Measurements from ENCODE around the gene FOXN3. TPM values are rescaled to one million over a fixed set of nuclear protein-coding genes. Genes with fewer than 3 reads are reported as not detected.
"Not testable (repeated sequence)": the region's sequence is repeated elsewhere in the genome, so short reads cannot be mapped to it uniquely, and the experiment has no call there.

Gene FOXN3
- polyA plus RNA-seq, 1 experiment: 46.5 TPM

- Histone ChIP-seq H3K9me3 (ENCODE audit: control insufficient read depth, insufficient read depth, low read length) (no peaks in the 10 kb centered on the region), H3K27me3 (ENCODE audit: control insufficient read depth, insufficient read depth, low read length) (no peaks in the 10 kb centered on the region), H3K27ac (ENCODE audit: low read depth, low read length) (no peak overlapping the region), H3K4me3 (ENCODE audit: low read depth, low read length) (no peak overlapping the region)
- POLR2A ChIA-PET: no interaction called here
- CTCF ChIA-PET: no interaction called here
- DNase-seq (ENCODE audit: low read depth, low spot score): no peak
- TF ChIP-seq, protein P1, sequence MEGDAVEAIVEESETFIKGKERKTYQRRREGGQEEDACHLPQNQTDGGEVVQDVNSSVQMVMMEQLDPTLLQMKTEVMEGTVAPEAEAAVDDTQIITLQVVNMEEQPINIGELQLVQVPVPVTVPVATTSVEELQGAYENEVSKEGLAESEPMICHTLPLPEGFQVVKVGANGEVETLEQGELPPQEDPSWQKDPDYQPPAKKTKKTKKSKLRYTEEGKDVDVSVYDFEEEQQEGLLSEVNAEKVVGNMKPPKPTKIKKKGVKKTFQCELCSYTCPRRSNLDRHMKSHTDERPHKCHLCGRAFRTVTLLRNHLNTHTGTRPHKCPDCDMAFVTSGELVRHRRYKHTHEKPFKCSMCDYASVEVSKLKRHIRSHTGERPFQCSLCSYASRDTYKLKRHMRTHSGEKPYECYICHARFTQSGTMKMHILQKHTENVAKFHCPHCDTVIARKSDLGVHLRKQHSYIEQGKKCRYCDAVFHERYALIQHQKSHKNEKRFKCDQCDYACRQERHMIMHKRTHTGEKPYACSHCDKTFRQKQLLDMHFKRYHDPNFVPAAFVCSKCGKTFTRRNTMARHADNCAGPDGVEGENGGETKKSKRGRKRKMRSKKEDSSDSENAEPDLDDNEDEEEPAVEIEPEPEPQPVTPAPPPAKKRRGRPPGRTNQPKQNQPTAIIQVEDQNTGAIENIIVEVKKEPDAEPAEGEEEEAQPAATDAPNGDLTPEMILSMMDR (IDR thresholded peaks at IDR 0.05; ENCODE audit: low read depth, low read length): no peak
These were observed 256.6 kb downstream of the FOXN3 start for GRCh38 chr14:89160437-89160836.

GRCh38 chr14:89158701-89159100 lies 258.3 kb downstream of the FOXN3 start:
- ChIA-PET POLR2A (no interaction called here), CTCF (no interaction called here)
- TF ChIP-seq, protein P1 (IDR thresholded peaks at IDR 0.05; ENCODE audit: low read depth, low read length): no peak
- no peak for DNase-seq (ENCODE audit: low read depth, low spot score)
- Histone ChIP-seq H3K9me3 (ENCODE audit: control insufficient read depth, insufficient read depth, low read length) (no peaks in the 10 kb centered on the region), H3K27me3 (ENCODE audit: control insufficient read depth, insufficient read depth, low read length) (no peaks in the 10 kb centered on the region), H3K4me3 (ENCODE audit: low read depth, low read length) (no peak overlapping the region), H3K27ac (ENCODE audit: low read depth, low read length) (no peak overlapping the region)

DNA sequence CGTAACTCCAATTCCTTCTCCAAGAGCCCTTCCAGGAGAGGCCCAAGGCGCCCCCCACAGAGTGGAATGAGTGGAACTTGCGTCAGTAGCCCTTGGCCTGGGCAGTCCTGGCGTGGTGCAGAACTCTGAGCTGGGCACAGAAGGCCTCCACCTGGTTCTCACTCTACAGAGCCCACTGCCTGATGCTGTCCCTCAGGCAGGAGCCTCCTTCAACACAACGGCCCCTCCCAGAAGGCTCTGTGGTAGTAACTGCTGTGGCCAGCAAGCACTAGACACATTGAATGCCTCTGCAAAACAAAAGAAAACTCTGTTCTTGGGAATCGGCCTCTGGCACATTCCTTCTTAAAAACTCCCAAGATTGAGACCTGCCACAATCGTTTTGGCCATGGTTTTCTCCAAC lies 258.9 kb downstream of the FOXN3 start:
- POLR2A ChIA-PET; CTCF ChIA-PET; DNase-seq (ENCODE audit: low read depth, low spot score); H3K27me3 ChIP-seq (ENCODE audit: control insufficient read depth, insufficient read depth, low read length); H3K4me3 ChIP-seq (ENCODE audit: low read depth, low read length); H3K27ac ChIP-seq (ENCODE audit: low read depth, low read length); H3K9me3 ChIP-seq (ENCODE audit: control insufficient read depth, insufficient read depth, low read length): not testable (repeated sequence)

DNA sequence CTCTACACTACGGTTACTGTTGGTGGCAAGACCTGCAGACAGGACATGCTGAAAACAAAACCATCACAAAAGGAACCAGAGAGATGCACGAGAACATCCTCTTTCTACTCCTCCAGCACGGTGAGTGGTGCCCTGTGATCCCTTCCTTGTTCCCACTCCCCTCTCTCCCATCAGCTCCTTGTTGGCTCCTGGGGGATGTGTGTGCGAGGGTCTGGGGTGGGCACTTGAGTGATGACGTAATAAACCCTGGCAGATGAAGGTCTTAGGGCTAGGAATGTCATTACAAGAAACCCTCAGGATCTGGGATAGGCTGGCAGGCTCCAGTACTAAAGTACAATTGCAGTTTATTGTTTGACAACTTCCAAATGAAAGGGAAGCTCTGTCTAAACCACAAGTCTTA lies 261.5 kb downstream of the FOXN3 start:
- no peak for DNase-seq (ENCODE audit: low read depth, low spot score)
- TF ChIP-seq, protein P1 (IDR thresholded peaks at IDR 0.05; ENCODE audit: low read depth, low read length): no peak
- H3K4me3 ChIP-seq (ENCODE audit: low read depth, low read length): no peak overlapping the region
- CTCF ChIA-PET: interaction anchor here (0.6 kb wide), 1 partner anchor 21 kb away, joined by 4 read pairs; no protein-coding TSS in a partner anchor
- H3K27ac ChIP-seq (ENCODE audit: low read depth, low read length): no peak overlapping the region
- POLR2A ChIA-PET: no interaction called here
- H3K27me3 ChIP-seq (ENCODE audit: control insufficient read depth, insufficient read depth, low read length): no peaks in the 10 kb centered on the region
- no peaks in the 10 kb centered on the region for H3K9me3 ChIP-seq (ENCODE audit: control insufficient read depth, insufficient read depth, low read length)

GRCh38 chr14:89151693-89152092 lies 265.3 kb downstream of the FOXN3 start:
- CTCF ChIA-PET; H3K9me3 ChIP-seq (ENCODE audit: control insufficient read depth, insufficient read depth, low read length); DNase-seq (ENCODE audit: low read depth, low spot score); POLR2A ChIA-PET; H3K27ac ChIP-seq (ENCODE audit: low read depth, low read length); H3K4me3 ChIP-seq (ENCODE audit: low read depth, low read length); H3K27me3 ChIP-seq (ENCODE audit: control insufficient read depth, insufficient read depth, low read length): not testable (repeated sequence)

- ChIA-PET CTCF (no interaction called here), POLR2A (interaction anchor here (0.6 kb wide), 1 partner anchor 115 kb away, joined by 12 read pairs; no protein-coding TSS in a partner anchor)
- no peak for DNase-seq (ENCODE audit: low read depth, low spot score)
- Histone ChIP-seq H3K9me3 (ENCODE audit: control insufficient read depth, insufficient read depth, low read length) (no peaks in the 10 kb centered on the region), H3K27me3 (ENCODE audit: control insufficient read depth, insufficient read depth, low read length) (peaks cover 2% of the 10 kb centered on the region), H3K4me3 (ENCODE audit: low read depth, low read length) (no peak overlapping the region), H3K27ac (ENCODE audit: low read depth, low read length) (no peak overlapping the region)
- TF ChIP-seq, protein P1 (IDR thresholded peaks at IDR 0.05; ENCODE audit: low read depth, low read length): no peak
These were observed 270.8 kb downstream of the FOXN3 start for GRCh38 chr14:89146274-89146673.
